ENCODE data around the gene BMP3. TPM values are rescaled to one million over a fixed set of nuclear protein-coding genes. Genes with fewer than 3 reads are reported as not detected.

BMP3 gene
- polyA plus RNA-seq, 3 donors: not detected

DNA sequence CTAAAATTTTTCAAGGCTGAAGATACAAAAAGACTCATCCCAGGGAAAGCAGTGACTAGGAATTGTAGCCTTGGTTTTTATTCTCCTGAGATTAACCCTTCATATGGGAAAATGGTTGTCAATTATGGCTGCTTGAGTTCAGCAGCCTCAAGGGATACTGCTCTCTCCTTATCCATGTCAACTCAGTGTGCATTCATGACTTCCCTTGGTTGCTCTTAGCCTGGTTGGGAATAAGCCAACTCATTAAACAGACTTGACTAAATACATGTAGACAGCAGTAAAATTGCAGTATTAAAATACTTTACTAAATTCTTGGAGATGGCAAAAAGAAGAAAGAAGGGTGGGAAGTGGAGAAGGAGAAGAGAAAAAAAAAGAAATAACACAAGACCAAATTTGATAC, 44.5 kb upstream of the BMP3 start:
- Histone ChIP-seq H3K4me1 (ENCODE audit: control insufficient read depth in 1 of 2, insufficient read depth in 2 of 2, low read length in 2 of 2) (no peaks in the 10 kb centered on the region), H3K36me3 (replicated peaks in 1 of 2; ENCODE audit: control insufficient read depth in 1 of 2, insufficient read depth in 2 of 2, low read length in 2 of 2) (no peaks in the 10 kb centered on the region), H2AFZ (ENCODE audit: insufficient read depth, low read depth, low read length, poor library complexity, severe bottlenecking) (no peak overlapping the region), H3K9me3 (replicated peaks in 1 of 2; ENCODE audit: control insufficient read depth in 1 of 2, insufficient read depth in 1 of 2, low read length in 2 of 2) (no peaks in the 10 kb centered on the region), H3K9ac (ENCODE audit: insufficient read depth, low read length, poor library complexity, severe bottlenecking) (no peak overlapping the region), H3K4me3 (replicated peaks in 1 of 3; ENCODE audit: low read depth in 2 of 3, low read length in 3 of 3) (no peak overlapping the region), H3K27ac (ENCODE audit: low read depth in 1 of 2, low read length in 2 of 2) (no peak overlapping the region), H3K27me3 (ENCODE audit: control insufficient read depth in 2 of 2, insufficient read depth in 2 of 2, low read length in 2 of 2) (no peaks in the 10 kb centered on the region), H4K20me1 (ENCODE audit: insufficient read depth, low read length) (no peaks in the 10 kb centered on the region), H3K79me2 (ENCODE audit: insufficient read depth, low read length) (no peaks in the 10 kb centered on the region), H3K4me2 (replicated peaks; ENCODE audit: extremely low read depth, low read length, poor library complexity, severe bottlenecking) (no peak overlapping the region)
- DNase-seq: no peak
- Mint-ChIP-seq H3K27me3 (ENCODE audit: low read depth in 3 of 3) (peaks cover 0 to 1% (median 0%) of the 10 kb centered on the region in 3 donors), H3K4me3 (no peak overlapping the region), H3K27ac (no peak overlapping the region), H3K36me3 (no peaks in the 10 kb centered on the region), H3K9me3 (peaks cover 0 to 2% (median 0%) of the 10 kb centered on the region in 7 donors), H3K4me1 (no peaks in the 10 kb centered on the region)
- TF ChIP-seq, protein P1, sequence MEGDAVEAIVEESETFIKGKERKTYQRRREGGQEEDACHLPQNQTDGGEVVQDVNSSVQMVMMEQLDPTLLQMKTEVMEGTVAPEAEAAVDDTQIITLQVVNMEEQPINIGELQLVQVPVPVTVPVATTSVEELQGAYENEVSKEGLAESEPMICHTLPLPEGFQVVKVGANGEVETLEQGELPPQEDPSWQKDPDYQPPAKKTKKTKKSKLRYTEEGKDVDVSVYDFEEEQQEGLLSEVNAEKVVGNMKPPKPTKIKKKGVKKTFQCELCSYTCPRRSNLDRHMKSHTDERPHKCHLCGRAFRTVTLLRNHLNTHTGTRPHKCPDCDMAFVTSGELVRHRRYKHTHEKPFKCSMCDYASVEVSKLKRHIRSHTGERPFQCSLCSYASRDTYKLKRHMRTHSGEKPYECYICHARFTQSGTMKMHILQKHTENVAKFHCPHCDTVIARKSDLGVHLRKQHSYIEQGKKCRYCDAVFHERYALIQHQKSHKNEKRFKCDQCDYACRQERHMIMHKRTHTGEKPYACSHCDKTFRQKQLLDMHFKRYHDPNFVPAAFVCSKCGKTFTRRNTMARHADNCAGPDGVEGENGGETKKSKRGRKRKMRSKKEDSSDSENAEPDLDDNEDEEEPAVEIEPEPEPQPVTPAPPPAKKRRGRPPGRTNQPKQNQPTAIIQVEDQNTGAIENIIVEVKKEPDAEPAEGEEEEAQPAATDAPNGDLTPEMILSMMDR (IDR thresholded peaks at IDR 0.05): no peak
- intact Hi-C loops (cut with micrococcal nuclease): no loop called here

DNA sequence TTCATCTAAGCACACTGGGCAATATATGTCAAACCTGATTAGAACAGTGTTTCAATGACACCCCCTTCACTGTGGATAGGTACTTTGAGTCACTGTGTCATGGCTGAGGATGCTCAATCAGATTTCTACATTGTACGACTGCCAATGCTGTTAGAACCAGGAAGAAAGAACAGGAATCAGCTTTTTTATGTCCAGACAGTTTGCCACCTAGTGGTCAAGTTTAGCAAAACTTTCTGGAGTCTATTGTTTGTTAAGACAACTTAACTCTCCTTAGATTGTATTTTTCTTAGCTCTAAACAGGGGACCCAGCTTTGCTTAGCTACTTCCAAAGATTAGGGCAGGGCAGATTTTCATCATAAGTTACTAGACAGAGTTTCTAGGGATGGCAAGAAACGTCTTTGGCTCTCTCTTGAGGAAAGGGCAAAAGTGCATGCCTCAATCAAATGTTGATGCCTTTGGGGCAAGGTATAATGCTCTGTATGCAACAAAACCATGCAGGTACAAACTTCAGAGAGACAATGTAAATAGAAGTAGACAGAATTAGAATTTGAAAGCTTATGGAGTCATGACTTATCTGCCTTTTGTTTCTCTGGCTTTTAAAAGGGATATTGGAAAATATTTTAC, 40.5 kb upstream of the BMP3 start:
- Mint-ChIP-seq H3K4me3 (no peak overlapping the region), H3K4me1 (no peaks in the 10 kb centered on the region), H3K36me3 (no peaks in the 10 kb centered on the region), H3K27ac (no peak overlapping the region), H3K9me3 (no peaks in the 10 kb centered on the region), H3K27me3 (ENCODE audit: low read depth in 3 of 3) (no peaks in the 10 kb centered on the region)
- H2AFZ ChIP-seq (ENCODE audit: insufficient read depth, low read depth, low read length, poor library complexity, severe bottlenecking): no peak overlapping the region
- no peak overlapping the region for H3K4me3 ChIP-seq (replicated peaks in 1 of 3; ENCODE audit: low read depth in 2 of 3, low read length in 3 of 3)
- intact Hi-C loops (cut with micrococcal nuclease): loop anchor here in 1 of 2 donors (5.0 kb wide), 1 partner anchor 628 kb away; no protein-coding TSS in a partner anchor
- WGBS (ENCODE audit: insufficient coverage): 0% methylated on average over 1 of the region's 2 CpGs
- H3K4me2 ChIP-seq (replicated peaks; ENCODE audit: extremely low read depth, low read length, poor library complexity, severe bottlenecking): no peak overlapping the region
- TF ChIP-seq, protein P1 (IDR thresholded peaks at IDR 0.05): peak; percentile 85
- peak; percentile 8 to 25 (median 15) for DNase-seq
- H3K79me2 ChIP-seq (ENCODE audit: insufficient read depth, low read length): no peaks in the 10 kb centered on the region
- H3K27ac ChIP-seq (ENCODE audit: low read depth in 1 of 2, low read length in 2 of 2): no peak overlapping the region
- no peaks in the 10 kb centered on the region for H3K4me1 ChIP-seq (ENCODE audit: control insufficient read depth in 1 of 2, insufficient read depth in 2 of 2, low read length in 2 of 2)
- H3K27me3 ChIP-seq (ENCODE audit: control insufficient read depth in 2 of 2, insufficient read depth in 2 of 2, low read length in 2 of 2): no peaks in the 10 kb centered on the region
- H4K20me1 ChIP-seq (ENCODE audit: insufficient read depth, low read length): no peaks in the 10 kb centered on the region
- H3K9ac ChIP-seq (ENCODE audit: insufficient read depth, low read length, poor library complexity, severe bottlenecking): no peak overlapping the region
- no peaks in the 10 kb centered on the region for H3K36me3 ChIP-seq (replicated peaks in 1 of 2; ENCODE audit: control insufficient read depth in 1 of 2, insufficient read depth in 2 of 2, low read length in 2 of 2)
- no peaks in the 10 kb centered on the region for H3K9me3 ChIP-seq (replicated peaks in 1 of 2; ENCODE audit: control insufficient read depth in 1 of 2, insufficient read depth in 1 of 2, low read length in 2 of 2)

All from CD14-positive monocyte (primary cell).